PC-3 (cell line): Measurements from ENCODE around the gene PRM2. TPM values are rescaled to one million over a fixed set of nuclear protein-coding genes. Genes with fewer than 3 reads are reported as not detected.

ENCODE experiments used
- ATAC-seq: fragments of 200-7000 bp; cut with Tn5 transposase; 2 replicates; pipeline ENCODE4 v1.9.1; 2020; ENCODE audit warnings: mild to moderate bottlenecking, moderate library complexity
- BruUV-seq: library from RNA; stranded (reverse); fragments of 400-500 nt; replicated peaks from 2 replicates; lab custom pipeline; 2021; lab: Mats Ljungman, UMichigan
- CTCF ChIA-PET: fragments of 300-600 bp; sonication (Branson Sonifier 250); formaldehyde crosslinking; loops from one replicate; lab custom pipeline; 2022; ENCODE audit warnings: antibody characterized with exemption; lab: Charles Lee
- POLR2A ChIA-PET: fragments of 300-600 bp; sonication (Branson Sonifier 250); formaldehyde crosslinking; loops from one replicate; lab custom pipeline; 2022; ENCODE audit warnings: antibody characterized with exemption; ENCODE audit not compliant: unreplicated experiment; lab: Charles Lee
- DNase-seq: peaks from one replicate; pipeline ENCODE4 v3.0.0-alpha.2; 2015
- H2AFZ ChIP-seq: fragments of 300-600 bp; sonication (generic); 2 replicates; pipeline ENCODE4 v1.6.0; 2016; ENCODE audit warnings: antibody characterized with exemption, low read length
- H3F3A ChIP-seq: fragments of 300-600 bp; sonication (generic); one replicate; pipeline ENCODE4 v1.6.0; 2017; ENCODE audit warnings: antibody characterized with exemption, low read length, control low read depth, mild to moderate bottlenecking; ENCODE audit not compliant: unreplicated experiment
- H3K27ac ChIP-seq: fragments of 300-600 bp; sonication (generic); 2 replicates; pipeline ENCODE4 v1.5.1; 2016; ENCODE audit warnings: mild to moderate bottlenecking, low read length
- H3K27me3 ChIP-seq: fragments of 300-600 bp; sonication (generic); 2 replicates; pipeline ENCODE4 v1.6.1; 2016; ENCODE audit warnings: low read length, mixed read lengths
- H3K36me3 ChIP-seq: fragments of 300-600 bp; sonication (generic); 2 replicates; pipeline ENCODE4 v1.6.1; 2016; ENCODE audit warnings: low read depth, mixed run types, low read length, mixed read lengths
- H3K4me1 ChIP-seq: fragments of 300-600 bp; sonication (generic); 2 replicates; pipeline ENCODE4 v1.5.1; 2016; ENCODE audit warnings: low read length; ENCODE audit not compliant: insufficient read depth
- H3K4me2 ChIP-seq: fragments of 300-600 bp; sonication (generic); 2 replicates; pipeline ENCODE4 v1.6.0; 2016; ENCODE audit warnings: low read length
- H3K4me3 ChIP-seq: fragments of 300-600 bp; sonication (generic); 2 replicates; pipeline ENCODE4 v1.5.1; 2016; ENCODE audit warnings: mild to moderate bottlenecking, low read length, mixed read lengths
- H3K79me2 ChIP-seq: fragments of 300-600 bp; sonication (generic); 2 replicates; pipeline ENCODE4 v1.6.1; 2017; ENCODE audit warnings: low read length, mixed read lengths
- H3K9ac ChIP-seq: fragments of 300-600 bp; sonication (generic); 2 replicates; pipeline ENCODE4 v1.6.0; 2016; ENCODE audit warnings: mild to moderate bottlenecking, low read length
- H3K9me2 ChIP-seq: fragments of 300-600 bp; sonication (generic); replicated peaks from 2 replicates; pipeline ENCODE4 v1.6.1; 2016; ENCODE audit warnings: mixed run types, low read length, mixed read lengths
- H3K9me3 ChIP-seq: fragments of 300-600 bp; sonication (generic); 2 replicates; pipeline ENCODE4 v1.6.1; 2016; ENCODE audit warnings: low read length, mixed read lengths
- H4K20me1 ChIP-seq: fragments of 300-600 bp; sonication (generic); 2 replicates; pipeline ENCODE4 v1.6.1; 2016; ENCODE audit warnings: low read length, mixed read lengths
- EZH2 ChIP-seq: fragments of 300-600 bp; sonication (generic); IDR thresholded peaks from one replicate; pipeline ENCODE4 v1.6.1; 2017; ENCODE audit warnings: antibody characterized with exemption, mild to moderate bottlenecking, low read length; ENCODE audit not compliant: unreplicated experiment
- EZH2phosphoT487 ChIP-seq: fragments of 300-600 bp; sonication (generic); IDR thresholded peaks from 2 replicates; pipeline ENCODE4 v1.6.1; 2018; ENCODE audit warnings: mild to moderate bottlenecking, antibody characterized with exemption, low read length, borderline replicate concordance
- intact Hi-C: fragments of 100-400 bp; cut with micrococcal nuclease; formaldehyde crosslinking; loops from 2 replicates; pipeline ENCODE4 v1.9.0; 2023
- total RNA-seq: library from RNA; depleted of rRNA; stranded (reverse); fragments of >200 nt; gene quantifications from 2 replicates; pipeline ENCODE4 v1.2.3, GENCODE V29; 2014
- TF ChIP-seq, protein P1 (sequence below): fragments of 300-600 bp; sonication (generic); conservative IDR thresholded peaks from 2 replicates; pipeline ENCODE4 v1.5.1; 2017; ENCODE audit warnings: antibody characterized with exemption, low read depth, mild to moderate bottlenecking, low read length

Gene PRM2
- total RNA-seq, 1 experiment from 2014 or later, result not detected

DNA sequence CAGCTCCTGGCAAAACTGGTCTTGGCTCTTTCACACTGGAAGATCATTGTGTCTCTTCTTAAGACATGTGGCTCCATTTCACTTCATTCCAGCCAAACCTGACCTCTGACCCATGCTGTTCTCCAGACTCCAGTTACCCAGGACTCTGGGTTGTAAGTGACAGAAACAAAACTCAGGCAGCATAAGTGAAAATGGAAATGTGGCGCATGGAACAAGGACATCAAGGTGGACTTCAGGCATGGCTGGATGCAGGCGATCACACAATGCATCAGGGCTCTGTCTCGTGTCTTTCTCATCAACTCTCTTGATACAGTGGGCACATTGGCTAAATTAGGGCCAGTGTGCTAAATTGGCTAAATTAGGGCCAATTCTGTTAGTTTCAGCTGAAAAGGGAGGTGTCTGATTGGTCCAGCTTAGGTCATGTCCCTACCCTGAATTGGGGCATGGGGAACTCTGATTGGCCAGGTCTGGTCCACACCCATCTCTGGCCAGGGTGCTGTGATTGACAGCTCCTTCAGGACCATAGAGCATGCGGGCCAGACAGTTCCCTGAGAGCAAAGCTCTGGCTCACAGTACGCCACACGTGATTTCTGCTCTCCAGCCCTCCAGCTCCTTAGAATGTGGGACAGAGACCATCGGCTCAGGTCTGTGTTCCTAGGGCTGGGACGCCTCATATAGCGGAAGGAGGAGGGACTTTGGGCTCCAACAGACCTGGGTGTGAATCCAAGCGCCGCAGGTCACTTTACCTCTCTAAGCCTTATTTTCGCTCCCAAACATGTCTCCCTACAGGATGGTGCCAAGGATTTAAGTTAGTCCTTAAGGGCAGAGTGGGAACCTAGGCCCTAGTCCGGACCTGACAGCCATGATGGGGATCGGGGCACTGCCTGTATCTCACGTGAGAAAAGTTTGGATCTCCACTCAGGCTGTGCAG lies 37.7 kb downstream of the PRM2 start:
- ATAC-seq (no peak), DNase-seq (no peak)
- Histone ChIP-seq H3F3A (no peaks in the 10 kb centered on the region), H3K27ac (no peak overlapping the region), H3K9ac (no peak overlapping the region), H4K20me1 (no peaks in the 10 kb centered on the region), H3K36me3 (no peaks in the 10 kb centered on the region), H3K27me3 (no peaks in the 10 kb centered on the region), H3K4me3 (no peak overlapping the region), H3K79me2 (no peaks in the 10 kb centered on the region), H3K9me3 (no peaks in the 10 kb centered on the region), H3K4me1 (no peaks in the 10 kb centered on the region), H2AFZ (no peak overlapping the region), H3K4me2 (no peak overlapping the region), H3K9me2 (no peaks in the 10 kb centered on the region)
- ChIA-PET POLR2A (no interaction called here), CTCF (interaction anchor here (0.6 kb wide), 1 partner anchor 39 kb away, joined by 3 read pairs; no protein-coding TSS in a partner anchor)
- no TSS peak for BruUV-seq
- TF ChIP-seq, protein P1, sequence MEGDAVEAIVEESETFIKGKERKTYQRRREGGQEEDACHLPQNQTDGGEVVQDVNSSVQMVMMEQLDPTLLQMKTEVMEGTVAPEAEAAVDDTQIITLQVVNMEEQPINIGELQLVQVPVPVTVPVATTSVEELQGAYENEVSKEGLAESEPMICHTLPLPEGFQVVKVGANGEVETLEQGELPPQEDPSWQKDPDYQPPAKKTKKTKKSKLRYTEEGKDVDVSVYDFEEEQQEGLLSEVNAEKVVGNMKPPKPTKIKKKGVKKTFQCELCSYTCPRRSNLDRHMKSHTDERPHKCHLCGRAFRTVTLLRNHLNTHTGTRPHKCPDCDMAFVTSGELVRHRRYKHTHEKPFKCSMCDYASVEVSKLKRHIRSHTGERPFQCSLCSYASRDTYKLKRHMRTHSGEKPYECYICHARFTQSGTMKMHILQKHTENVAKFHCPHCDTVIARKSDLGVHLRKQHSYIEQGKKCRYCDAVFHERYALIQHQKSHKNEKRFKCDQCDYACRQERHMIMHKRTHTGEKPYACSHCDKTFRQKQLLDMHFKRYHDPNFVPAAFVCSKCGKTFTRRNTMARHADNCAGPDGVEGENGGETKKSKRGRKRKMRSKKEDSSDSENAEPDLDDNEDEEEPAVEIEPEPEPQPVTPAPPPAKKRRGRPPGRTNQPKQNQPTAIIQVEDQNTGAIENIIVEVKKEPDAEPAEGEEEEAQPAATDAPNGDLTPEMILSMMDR, result no peak
- no peak for TF ChIP-seq EZH2
- no peak for TF ChIP-seq EZH2phosphoT487
- intact Hi-C loops, result no loop called here

DNA sequence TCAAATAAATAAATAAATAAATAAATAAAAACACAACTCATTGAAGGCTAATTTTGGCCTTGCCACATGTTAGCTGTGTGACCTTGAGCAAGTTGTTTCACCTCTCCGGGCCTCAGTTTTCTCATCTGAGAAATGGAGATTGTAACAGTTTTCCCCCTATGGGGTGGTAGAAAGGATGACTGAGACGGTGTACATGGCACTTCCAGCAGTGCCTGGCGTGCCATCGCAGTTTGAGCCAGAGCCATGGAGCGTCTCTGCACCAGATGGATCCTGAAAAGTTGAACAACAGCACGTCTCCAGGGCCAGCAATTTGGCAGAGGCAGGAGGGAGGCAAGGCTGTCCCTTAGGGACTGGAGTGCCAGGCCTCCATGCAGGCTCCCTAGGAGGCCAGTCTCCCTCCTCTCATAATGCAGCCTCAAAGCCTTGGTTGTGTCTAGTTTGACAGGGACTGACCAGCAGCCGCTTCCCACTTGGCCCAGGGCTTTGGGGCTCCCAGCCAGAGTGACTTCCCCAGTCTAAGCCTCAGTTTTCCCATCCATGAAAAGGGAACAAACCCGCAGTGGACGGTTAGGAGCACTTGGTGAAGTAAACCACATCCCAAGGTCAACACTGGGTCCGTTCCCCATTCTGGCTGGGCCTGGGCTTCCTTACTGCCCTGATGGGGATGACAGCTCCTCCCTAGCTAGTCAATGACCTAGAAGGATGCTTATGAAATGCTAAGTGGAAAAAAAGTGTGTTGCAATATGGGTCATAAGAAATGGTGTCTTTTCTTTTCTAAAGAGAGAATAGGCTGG lies 39.6 kb downstream of the PRM2 start:
- no peaks in the 10 kb centered on the region for H4K20me1 ChIP-seq

More for the DNA sequence above, 39.6 kb downstream of the PRM2 start:
- no peaks in the 10 kb centered on the region for H3K36me3 ChIP-seq
- no peak overlapping the region for H3K4me3 ChIP-seq
- TF ChIP-seq EZH2phosphoT487, result no peak
- no peak for TF ChIP-seq EZH2
- TF ChIP-seq, protein P1, result no peak
- no peak overlapping the region for H3K9ac ChIP-seq
- no peaks in the 10 kb centered on the region for H3K79me2 ChIP-seq
- H3F3A ChIP-seq, result no peaks in the 10 kb centered on the region
- no peak for ATAC-seq
- no peaks in the 10 kb centered on the region for H3K9me2 ChIP-seq
- no peak for DNase-seq
- no peak overlapping the region for H3K27ac ChIP-seq
- no peak overlapping the region for H3K4me2 ChIP-seq
- intact Hi-C loops, result no loop called here
- H3K9me3 ChIP-seq, result no peaks in the 10 kb centered on the region
- no TSS peak for BruUV-seq
- H3K27me3 ChIP-seq, result no peaks in the 10 kb centered on the region
- ChIA-PET POLR2A (no interaction called here), CTCF (no interaction called here)
- no peak overlapping the region for H2AFZ ChIP-seq
- no peaks in the 10 kb centered on the region for H3K4me1 ChIP-seq
